Common myeloid progenitor, CD34-positive (primary cell): ENCODE results near the gene TMEM170A.
"Not testable (repeated sequence)": the region's sequence is repeated elsewhere in the genome, so short reads cannot be mapped to it uniquely, and the experiment has no call there.

Experiments used
- CTCF ChIA-PET: fragments of 350-600 bp; sonication (Branson Sonifier 250); formaldehyde crosslinking; loops from one replicate; lab custom pipeline; 2021; ENCODE audit warnings: antibody characterized with exemption; lab: Charles Lee
- POLR2A ChIA-PET: fragments of 350-600 bp; sonication (Branson Sonifier 250); formaldehyde crosslinking; loops from one replicate; lab custom pipeline; 2021; ENCODE audit warnings: antibody characterized with exemption; lab: Charles Lee
- DNase-seq, 3 donors: peaks; one replicate each; pipeline versions ENCODE4 v3.0.0 to v3.0.0-alpha.2; 2013
- H3K27ac ChIP-seq, 2 experiments: 1 replicate in 1 of 2; 2 replicates in 1 of 2; pipeline ENCODE4 v1.7.0; 2013; ENCODE audit warnings: inconsistent platforms in 2 of 2, low read length in 2 of 2, mild to moderate bottlenecking in 2 of 2, low read depth in 1 of 2, moderate library complexity in 1 of 2; ENCODE audit not compliant: severe bottlenecking in 2 of 2, insufficient read depth in 1 of 2, poor library complexity in 1 of 2
- H3K27me3 ChIP-seq, 5 experiments: replicated peaks in 2 of 5; 1 replicate in 3 of 5; 2 replicates in 2 of 5; pipeline versions ENCODE4 v1.6.1 to v1.7.0; 2013; ENCODE audit warnings: low read length in 4 of 5, mild to moderate bottlenecking in 2 of 5, moderate library complexity in 2 of 5, inconsistent platforms in 1 of 5; ENCODE audit not compliant: insufficient read depth in 5 of 5, control insufficient read depth in 4 of 5
- H3K36me3 ChIP-seq, 4 experiments: 1 replicate in 2 of 4; 2 replicates in 2 of 4; pipeline versions ENCODE4 v1.6.1 to v1.7.0; 2013; ENCODE audit warnings: low read length in 3 of 4, control low read depth in 1 of 4, mild to moderate bottlenecking in 1 of 4; ENCODE audit not compliant: control insufficient read depth in 4 of 4, insufficient read depth in 4 of 4
- H3K4me1 ChIP-seq, 4 experiments: 1 replicate in 3 of 4; 2 replicates in 1 of 4; pipeline versions ENCODE4 v1.6.1 to v1.7.1; 2013; ENCODE audit warnings: low read length in 3 of 4, mild to moderate bottlenecking in 3 of 4, control low read depth in 1 of 4, inconsistent platforms in 1 of 4, moderate library complexity in 1 of 4; ENCODE audit not compliant: control insufficient read depth in 4 of 4, insufficient read depth in 4 of 4; ENCODE audit errors: control extremely low read depth in 1 of 4
- H3K4me3 ChIP-seq, 7 experiments: 1 replicate in 4 of 7; 2 replicates in 3 of 7; pipeline versions ENCODE4 v1.5.1 to v1.7.0; 2013; ENCODE audit warnings: mild to moderate bottlenecking in 7 of 7, low read length in 6 of 7, moderate library complexity in 6 of 7, inconsistent platforms in 2 of 7, low read depth in 2 of 7, control low read depth in 1 of 7; ENCODE audit not compliant: insufficient read depth in 4 of 7, control insufficient read depth in 1 of 7; ENCODE audit errors: extremely low read depth in 1 of 7
- H3K9me3 ChIP-seq, 5 experiments: 1 replicate in 4 of 5; 2 replicates in 1 of 5; pipeline versions ENCODE4 v1.6.1 to v1.7.1; 2013; ENCODE audit warnings: low read length in 4 of 5, mild to moderate bottlenecking in 2 of 5, inconsistent platforms in 1 of 5, low read depth in 1 of 5, moderate library complexity in 1 of 5; ENCODE audit not compliant: control insufficient read depth in 4 of 5, insufficient read depth in 2 of 5; ENCODE audit errors: control extremely low read depth in 1 of 5
- WGBS: methylation state at CpG from one replicate; pipeline ENCODE4 v1.1.5; 2013; ENCODE audit not compliant: insufficient coverage; 5-methylcytosine and 5-hydroxymethylcytosine counted together

Gene TMEM170A

DNA sequence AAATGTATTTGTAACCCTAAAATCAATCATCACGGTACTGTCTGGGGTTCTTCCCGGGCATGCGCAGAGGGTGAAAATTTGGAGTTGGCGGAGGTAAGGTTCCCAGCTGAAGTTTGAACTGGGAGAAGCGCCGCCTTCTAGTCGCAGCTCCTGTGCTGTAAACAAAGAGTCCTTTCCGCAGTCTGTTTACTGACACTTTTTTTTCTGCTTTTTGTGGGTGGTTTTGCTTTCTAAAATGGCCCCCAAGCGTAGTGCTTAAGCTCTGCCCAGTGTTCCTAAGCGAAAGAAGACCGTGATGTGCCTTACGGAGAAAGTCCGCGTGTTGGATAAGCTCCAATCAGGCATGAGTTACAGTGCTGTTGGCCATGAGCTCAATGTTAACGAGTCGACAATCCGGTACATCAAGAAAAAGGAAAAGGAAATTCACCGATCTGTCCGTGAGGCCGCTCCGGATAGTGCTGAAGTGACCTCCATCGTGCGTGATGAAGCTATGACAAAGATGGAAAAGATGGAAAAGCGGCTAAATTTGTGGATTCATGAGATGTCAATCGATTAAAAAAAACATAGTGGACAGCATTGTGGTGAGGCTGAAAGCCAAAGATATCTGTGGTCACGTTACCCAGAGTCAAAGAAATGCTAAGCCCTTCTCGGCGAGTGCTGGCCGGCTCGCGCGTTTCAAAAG, 30.6 kb downstream of the TMEM170A start:
- ChIA-PET POLR2A (no interaction called here), CTCF (interaction anchor here (0.8 to 1.6 kb wide), 5 partner anchors 11 to 205 kb away, joined by 3 to 6 read pairs (median 3); partner anchors contain the start of gene TMEM170A)
- H3K9me3 ChIP-seq: no peaks in the 10 kb centered on the region
- H3K4me1 ChIP-seq: peaks cover 7 to 19% (median 16%) of the 10 kb centered on the region in 4 experiments
- peak overlapping the region; percentile 91 to 97 for H3K27ac ChIP-seq
- DNase-seq: peak; percentile 96 to 99 (median 99)
- no peaks in the 10 kb centered on the region for H3K27me3 ChIP-seq
- peak overlapping the region; percentile 67 to 99 (median 84) for H3K4me3 ChIP-seq
- 4% methylated on average over 30 of the region's 32 CpGs for WGBS
- H3K36me3 ChIP-seq: peaks cover 0 to 2% (median 0%) of the 10 kb centered on the region in 4 experiments

DNA sequence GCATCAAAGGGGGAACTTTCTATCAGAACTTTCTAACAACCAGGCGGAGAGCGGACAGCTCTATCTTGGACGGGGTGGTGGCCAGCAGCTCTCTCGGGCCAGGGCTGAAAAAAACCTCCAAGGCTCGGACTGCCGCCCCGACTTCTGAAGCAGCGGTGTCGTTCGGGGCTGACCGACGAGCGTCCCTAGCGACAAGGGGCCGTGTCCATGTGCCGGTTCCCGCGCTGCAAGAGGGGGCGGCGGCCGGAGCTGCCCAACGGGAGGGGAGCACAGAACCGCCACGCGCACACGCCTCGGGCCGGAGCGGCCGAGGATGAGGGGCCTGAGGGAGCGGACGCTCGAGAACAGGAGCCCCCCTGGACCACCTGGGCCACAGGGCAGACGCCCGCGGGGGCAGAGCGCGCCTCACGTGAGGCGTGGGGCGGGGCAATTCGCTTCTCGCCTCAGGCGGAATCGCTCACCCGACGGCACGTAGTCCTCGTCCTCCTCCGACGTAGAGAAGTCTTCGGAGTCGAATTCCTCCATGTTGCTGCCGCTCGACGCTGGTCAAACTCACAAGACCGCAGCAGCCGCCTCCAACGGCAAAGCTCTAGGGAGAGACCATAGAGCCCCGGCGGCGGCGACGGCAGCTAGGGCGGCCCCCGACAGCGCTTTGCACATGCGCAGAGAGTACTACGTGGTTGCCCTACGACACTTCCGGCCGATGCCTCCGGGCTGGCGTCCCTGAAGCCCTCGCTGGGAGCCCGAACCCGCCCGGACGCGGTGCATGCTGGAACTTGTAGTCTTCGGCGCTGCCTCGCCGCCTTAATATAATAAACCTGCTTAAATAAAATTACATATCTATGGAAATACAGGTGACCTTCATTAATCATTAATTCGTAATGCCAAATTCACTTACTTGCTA, 31.4 kb downstream of the TMEM170A start, which contains the start of gene CFDP1:
CFDP1 (minus strand) TSS at position 676 of the 904 bp plus-strand sequence; CDS start at position 525, 151 bp downstream.
- H3K27ac ChIP-seq: peak within 1 kb of the TSS; percentile 91 to 97
- ChIA-PET POLR2A (no interaction called here), CTCF (interaction anchor here (0.8 to 1.6 kb wide), 5 partner anchors 10 to 204 kb away, joined by 3 to 6 read pairs (median 3); partner anchors contain the start of gene TMEM170A)
- H3K36me3 ChIP-seq: peaks cover 0 to 2% (median 0%) of the 10 kb centered on the region in 4 experiments
- peaks cover 7 to 19% (median 16%) of the 10 kb centered on the region in 4 experiments for H3K4me1 ChIP-seq
- H3K4me3 ChIP-seq: peak within 1 kb of the TSS; percentile 67 to 99 (median 84)
- DNase-seq: peak; percentile 94 to 97 (median 97)
- no peaks in the 10 kb centered on the region for H3K27me3 ChIP-seq
- WGBS: 1% methylated on average over 69 of the region's 85 CpGs
- H3K9me3 ChIP-seq: no peaks in the 10 kb centered on the region

DNA sequence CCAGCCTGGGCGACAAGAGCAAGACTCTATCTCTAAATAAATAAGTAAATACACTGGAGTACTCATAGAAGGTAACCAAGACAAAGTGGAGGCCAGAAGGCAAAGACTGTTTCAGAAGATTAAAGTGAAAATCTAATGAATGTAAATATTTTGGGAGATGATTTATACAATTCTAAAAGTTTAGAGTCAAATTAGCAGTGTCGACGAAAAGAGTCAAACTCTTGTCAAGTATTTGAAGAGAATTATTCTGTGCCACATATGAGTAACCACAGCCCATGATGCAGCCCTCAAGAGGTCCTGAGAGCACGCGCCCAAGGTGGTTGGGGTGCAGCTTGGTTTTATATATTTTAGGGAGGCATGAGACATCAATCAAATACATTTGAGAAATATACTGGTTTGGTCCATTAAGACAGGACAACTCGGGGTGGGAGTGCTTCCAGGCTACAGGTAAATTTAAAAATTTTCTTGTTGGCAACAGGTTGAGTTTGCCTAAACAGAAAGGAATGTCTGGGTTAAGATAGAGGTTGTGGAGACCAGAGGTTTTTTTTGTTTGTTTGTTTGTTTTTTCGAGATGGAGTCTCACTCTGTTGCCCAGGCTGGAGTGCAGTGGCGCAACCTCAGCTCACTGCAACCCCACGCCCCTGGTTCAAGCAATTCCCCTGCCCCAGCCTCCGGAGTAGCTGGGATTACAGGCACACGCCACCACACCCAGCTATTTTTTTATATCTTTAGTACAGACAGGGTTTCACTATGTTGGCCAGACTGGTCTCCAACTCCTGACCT, 34.7 kb downstream of the TMEM170A start:
- H3K36me3 ChIP-seq: peaks cover 0 to 2% (median 0%) of the 10 kb centered on the region in 4 experiments
- peaks cover 7 to 19% (median 16%) of the 10 kb centered on the region in 4 experiments for H3K4me1 ChIP-seq
- no peak overlapping the region for H3K4me3 ChIP-seq
- ChIA-PET CTCF (no interaction called here), POLR2A (no interaction called here)
- H3K27ac ChIP-seq: no peak overlapping the region
- WGBS: 97% methylated on average over 8 of the region's 11 CpGs
- H3K27me3 ChIP-seq: no peaks in the 10 kb centered on the region
- no peak for DNase-seq
- H3K9me3 ChIP-seq: no peaks in the 10 kb centered on the region

GRCh38 chr16:75426524-75426923, 38.0 kb downstream of the TMEM170A start:
- H3K36me3 ChIP-seq, H3K27ac ChIP-seq, H3K4me1 ChIP-seq, H3K9me3 ChIP-seq, H3K27me3 ChIP-seq, POLR2A ChIA-PET, H3K4me3 ChIP-seq, DNase-seq: not testable (repeated sequence)
- CTCF ChIA-PET: interaction anchor here (1.3 kb wide), 1 partner anchor 9 kb away, joined by 3 read pairs; no protein-coding TSS in a partner anchor
- 100% methylated on average over 1 of the region's 2 CpGs for WGBS

- not testable (repeated sequence) for H3K27me3 ChIP-seq
Measured at GRCh38 chr16:75424105-75424762, 40.3 kb downstream of the TMEM170A start.

DNA sequence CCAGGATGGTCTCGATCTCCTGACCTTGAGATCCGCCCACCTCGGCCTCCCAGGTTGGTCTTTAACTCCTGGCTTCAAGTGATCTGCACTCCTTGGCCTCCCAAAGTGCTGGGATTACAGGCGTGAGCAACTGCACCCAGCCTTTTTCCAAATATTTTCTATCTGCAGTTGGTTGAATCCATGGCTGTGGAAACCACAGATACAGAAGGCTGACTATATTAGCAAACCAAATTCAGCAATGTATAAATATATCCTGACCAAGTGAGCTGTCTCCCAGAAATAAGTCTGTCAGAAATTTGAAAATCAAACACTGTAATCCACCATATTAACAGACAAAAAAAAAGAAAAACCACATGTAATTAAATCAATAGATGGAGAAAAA, 40.8 kb downstream of the TMEM170A start:
- WGBS: 97% methylated on average over 3 of the region's 4 CpGs
- DNase-seq: no peak
- ChIA-PET CTCF (interaction anchor here (2.0 kb wide), 1 partner anchor 10 kb away, joined by 6 read pairs; the partner anchor contains the start of gene CFDP1), POLR2A (no interaction called here)
- Histone ChIP-seq H3K9me3 (no peaks in the 10 kb centered on the region), H3K36me3 (peaks cover 0 to 2% (median 0%) of the 10 kb centered on the region in 4 experiments), H3K27ac (no peak overlapping the region), H3K4me1 (peaks cover 7 to 16% (median 10%) of the 10 kb centered on the region in 4 experiments), H3K27me3 (no peaks in the 10 kb centered on the region), H3K4me3 (no peak overlapping the region)

More at GRCh38 chr16:75424105-75424762, 40.3 kb downstream of the TMEM170A start:
- WGBS: 97% methylated on average over 9 of the region's 18 CpGs
- H3K9me3 ChIP-seq, H3K27ac ChIP-seq, H3K4me3 ChIP-seq, H3K36me3 ChIP-seq, POLR2A ChIA-PET, DNase-seq: not testable (repeated sequence)
- H3K4me1 ChIP-seq: peaks cover 7 to 16% (median 10%) of the 10 kb centered on the region in 4 experiments
- CTCF ChIA-PET: interaction anchor here (2.0 kb wide), 1 partner anchor 9 kb away, joined by 6 read pairs; the partner anchor contains the start of gene CFDP1
